ENCODE data around the gene EVX1.

Gene EVX1

GRCh38 chr7:27202018-27202861, 40.4 kb upstream of the EVX1 start:
- ATAC-seq (no peak), DNase-seq (no peak)
- H3K27ac Mint-ChIP-seq: no peak overlapping the region
- no peaks in the 10 kb centered on the region for H3K9me3 Mint-ChIP-seq
- H3K4me3 Mint-ChIP-seq: peak overlapping the region; percentile 47 to 73
- H3K27me3 Mint-ChIP-seq: peaks cover 99% of the 10 kb centered on the region
- H3K4me1 Mint-ChIP-seq: peaks cover 73% of the 10 kb centered on the region

GRCh38 chr7:27202862-27203134, 39.8 kb upstream of the EVX1 start:
- no peak for DNase-seq
- Mint-ChIP-seq H3K27ac (no peak overlapping the region), H3K9me3 (no peaks in the 10 kb centered on the region), H3K4me3 (no peak overlapping the region), H3K27me3 (peaks cover 99% of the 10 kb centered on the region), H3K4me1 (peaks cover 73% of the 10 kb centered on the region)
- no peak for ATAC-seq

DNA sequence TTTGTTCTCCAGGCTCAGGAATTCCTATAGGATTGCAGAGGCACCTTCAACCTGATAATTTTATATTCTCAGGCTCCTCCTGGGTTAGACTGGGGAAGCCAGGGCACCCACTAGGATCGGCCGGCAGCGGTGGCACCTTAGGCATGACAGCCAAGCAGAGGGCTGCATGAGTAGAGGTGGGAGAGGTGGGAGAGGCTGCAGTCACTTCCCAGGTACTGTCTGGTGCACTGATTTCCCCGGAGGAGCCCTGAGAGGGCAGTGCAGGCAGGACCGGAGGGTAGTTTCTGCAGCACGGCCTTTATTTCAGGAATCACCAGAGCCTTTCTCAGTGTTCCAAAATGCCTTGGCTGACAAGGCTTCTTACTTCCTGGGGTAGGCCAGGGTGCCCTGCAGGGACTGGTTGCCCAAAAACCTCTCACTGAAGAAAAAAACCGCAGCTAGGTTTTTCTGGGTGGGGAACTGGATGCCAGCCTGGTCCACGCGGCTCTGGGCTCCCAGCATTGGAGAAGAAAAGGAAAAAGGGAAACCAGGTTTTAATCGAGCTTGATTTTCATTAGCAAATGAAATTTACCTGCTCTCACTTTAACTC, 39.1 kb upstream of the EVX1 start:
- ATAC-seq: no peak
- Mint-ChIP-seq H3K27me3 (peaks cover 99% of the 10 kb centered on the region), H3K4me1 (peaks cover 68% of the 10 kb centered on the region), H3K4me3 (no peak overlapping the region), H3K9me3 (no peaks in the 10 kb centered on the region), H3K27ac (no peak overlapping the region)
- DNase-seq: no peak

DNA sequence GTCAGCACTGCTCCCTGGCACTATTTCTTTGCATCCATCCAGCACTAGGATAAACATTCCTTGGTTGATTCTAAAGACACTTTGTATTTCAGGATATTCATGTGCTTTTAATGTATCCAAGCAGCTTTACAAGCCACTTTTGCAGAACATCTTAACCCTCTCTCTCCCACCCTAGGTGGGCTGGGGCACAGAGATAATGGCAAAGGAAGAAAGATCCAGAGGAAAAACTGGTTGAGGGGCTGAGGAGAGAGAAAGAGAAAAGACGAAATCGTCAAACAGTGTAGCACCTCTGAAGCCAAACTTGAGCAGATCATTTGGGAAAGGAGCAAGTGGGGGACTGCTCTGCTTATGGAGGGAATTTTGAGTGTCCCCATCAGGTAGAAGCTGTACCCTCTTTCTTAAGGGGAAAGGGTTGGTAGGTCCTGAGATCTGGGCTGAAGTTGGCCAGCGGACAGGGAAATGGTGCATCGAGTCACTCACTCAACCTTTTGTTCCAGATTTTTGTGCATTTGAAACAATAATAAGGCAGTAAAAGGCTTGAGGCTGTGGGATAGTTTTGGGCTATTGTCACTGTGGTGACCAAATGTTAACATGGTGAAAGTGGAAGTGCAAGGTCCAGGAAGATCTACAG, 38.5 kb upstream of the EVX1 start:
- ATAC-seq (no peak), DNase-seq (no peak)
- Mint-ChIP-seq H3K4me1 (peaks cover 62% of the 10 kb centered on the region), H3K4me3 (no peak overlapping the region), H3K9me3 (no peaks in the 10 kb centered on the region), H3K27me3 (peaks cover 99% of the 10 kb centered on the region), H3K27ac (no peak overlapping the region)

DNA sequence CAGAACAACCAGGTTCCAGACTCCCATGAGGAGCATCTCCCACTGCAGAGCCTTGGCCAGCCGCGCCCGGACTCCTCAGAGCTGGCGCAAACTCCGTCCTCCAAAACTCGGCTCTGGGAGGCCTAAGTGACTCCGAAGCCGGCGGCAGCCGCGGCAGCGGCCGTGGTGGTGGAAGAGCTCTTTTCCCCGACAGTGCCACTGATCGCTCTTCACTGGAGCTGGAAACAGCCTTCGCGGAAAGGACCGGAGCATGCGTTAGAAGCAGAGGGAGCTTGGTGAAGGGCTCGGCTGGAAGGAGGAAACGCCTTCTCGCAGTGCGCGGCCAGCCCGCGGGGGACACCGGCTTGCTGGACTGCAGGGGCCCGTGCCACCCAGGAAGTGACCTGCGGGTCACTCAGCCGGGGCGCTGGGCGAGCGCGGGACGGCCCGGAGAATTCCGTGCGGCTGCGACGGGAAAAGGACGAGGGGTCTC, 37.7 kb upstream of the EVX1 start:
- DNase-seq: no peak
- Mint-ChIP-seq H3K4me1 (peaks cover 57% of the 10 kb centered on the region), H3K27me3 (peaks cover 100% of the 10 kb centered on the region), H3K4me3 (peak overlapping the region; percentile 6 to 53), H3K27ac (peak overlapping the region in 1 of 2 donors; percentile 81), H3K9me3 (no peaks in the 10 kb centered on the region)
- ATAC-seq: no peak

DNA sequence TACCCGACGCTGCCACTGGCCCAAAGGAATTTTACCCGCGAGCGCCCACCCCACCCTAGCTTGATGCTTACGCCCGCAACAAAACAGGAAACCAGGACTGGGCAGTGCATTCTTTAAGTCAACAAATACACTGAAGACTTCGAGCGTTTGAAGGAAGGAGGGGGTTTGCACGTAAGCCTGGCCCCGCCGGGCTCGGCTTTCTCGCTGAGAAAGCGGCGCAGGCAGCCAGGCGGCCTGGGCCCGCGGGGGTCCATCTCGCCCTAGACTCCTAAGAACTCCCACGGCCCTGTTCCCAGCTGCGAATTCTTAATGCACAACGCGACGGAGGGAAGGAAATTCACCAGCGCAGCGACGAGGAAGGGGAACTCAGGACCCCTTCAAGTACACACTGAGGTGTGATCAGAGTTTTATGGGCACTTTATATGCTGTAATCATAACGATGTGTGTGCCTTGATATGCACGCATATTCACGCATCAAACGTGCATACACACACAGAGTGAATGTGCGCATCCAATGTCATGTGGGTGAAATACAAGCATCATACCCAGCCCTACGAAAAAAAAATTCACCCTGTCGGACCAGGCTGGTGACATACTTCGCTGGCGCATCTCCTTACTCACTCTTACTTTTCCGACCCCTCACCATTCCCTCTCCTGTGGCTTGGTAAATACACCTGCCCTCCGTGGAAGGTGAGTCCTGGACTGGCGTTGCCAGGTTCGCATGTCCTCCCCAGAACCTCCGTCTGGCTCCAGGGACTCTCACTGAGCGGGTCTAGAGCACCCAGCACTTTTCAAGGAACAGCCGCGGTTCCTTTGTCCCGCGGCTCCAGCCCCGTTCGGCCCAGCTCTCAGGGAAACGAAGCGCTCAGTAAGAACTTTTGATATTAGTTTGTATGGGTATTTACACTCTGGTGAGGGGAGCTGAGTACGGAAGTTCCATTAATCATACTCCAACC, 37.0 kb upstream of the EVX1 start:
- peaks cover 100% of the 10 kb centered on the region for H3K27me3 Mint-ChIP-seq

GRCh38 chr7:27207348-27207985, 35.1 kb upstream of the EVX1 start:
- H3K9me3 Mint-ChIP-seq: no peaks in the 10 kb centered on the region
- H3K27ac Mint-ChIP-seq: no peak overlapping the region
- DNase-seq (no peak), ATAC-seq (no peak)
- peaks cover 100% of the 10 kb centered on the region for H3K27me3 Mint-ChIP-seq
- no peak overlapping the region for H3K4me3 Mint-ChIP-seq
- peaks cover 44% of the 10 kb centered on the region for H3K4me1 Mint-ChIP-seq

More for the DNA sequence above, 37.0 kb upstream of the EVX1 start:
- H3K4me1 Mint-ChIP-seq: peaks cover 56% of the 10 kb centered on the region
- peak overlapping the region; percentile 15 to 35 for H3K4me3 Mint-ChIP-seq
- no peaks in the 10 kb centered on the region for H3K9me3 Mint-ChIP-seq
- DNase-seq (no peak), ATAC-seq (no peak)
- peak overlapping the region in 1 of 2 donors; percentile 43 for H3K27ac Mint-ChIP-seq

DNA sequence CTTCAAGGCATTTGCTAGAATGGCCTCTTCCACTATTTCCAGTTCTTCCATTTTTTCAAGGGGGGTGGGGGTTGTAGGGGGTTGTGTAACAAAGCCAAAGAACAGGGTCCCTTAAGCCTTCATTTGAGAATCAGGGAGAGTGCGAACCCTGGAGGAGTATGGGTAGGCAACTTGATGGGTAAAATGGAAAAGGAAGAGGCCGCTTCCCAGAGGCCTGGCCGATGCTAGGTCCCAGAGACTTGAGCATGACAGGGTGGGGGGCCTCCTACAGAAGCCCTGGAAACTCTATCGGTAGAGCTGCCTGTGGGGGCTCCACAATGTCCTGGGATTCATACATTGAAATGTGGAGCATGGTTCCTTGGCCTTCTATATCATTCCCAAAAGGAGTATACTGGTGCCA, 33.6 kb upstream of the EVX1 start:
- H3K27me3 Mint-ChIP-seq: peaks cover 100% of the 10 kb centered on the region
- no peak overlapping the region for H3K4me3 Mint-ChIP-seq
- no peak for DNase-seq
- no peak overlapping the region for H3K27ac Mint-ChIP-seq
- no peaks in the 10 kb centered on the region for H3K9me3 Mint-ChIP-seq
- H3K4me1 Mint-ChIP-seq: peaks cover 44% of the 10 kb centered on the region
- no peak for ATAC-seq

DNA sequence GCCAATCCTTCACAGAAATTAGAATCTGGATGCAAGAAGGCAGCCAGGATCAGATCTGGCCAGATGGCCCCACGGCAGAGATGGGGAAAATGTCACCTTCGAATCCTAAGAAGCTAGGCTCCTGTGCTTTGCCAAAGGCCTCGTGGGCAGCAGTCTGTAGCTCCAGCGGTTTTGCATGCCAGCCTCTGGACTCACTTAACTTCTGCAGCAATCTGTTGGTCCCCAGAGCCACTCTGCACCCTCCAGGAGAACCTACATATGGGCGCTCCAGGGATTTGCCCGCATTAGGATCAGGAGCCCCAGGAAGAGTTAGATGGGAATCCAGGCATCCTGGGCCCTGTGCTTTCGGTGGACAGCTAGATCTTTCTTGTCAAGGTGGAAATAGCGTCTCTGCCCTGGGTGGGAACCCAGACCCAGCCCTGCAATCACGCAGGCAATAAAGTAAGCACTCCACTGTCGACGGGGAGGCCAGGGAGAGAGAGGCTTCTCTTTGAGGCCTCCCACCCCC, 32.6 kb upstream of the EVX1 start:
- Mint-ChIP-seq H3K27me3 (peaks cover 100% of the 10 kb centered on the region), H3K9me3 (no peaks in the 10 kb centered on the region), H3K4me3 (peak overlapping the region; percentile 13 to 45), H3K4me1 (peaks cover 40% of the 10 kb centered on the region), H3K27ac (no peak overlapping the region)
- DNase-seq (no peak), ATAC-seq (no peak)

GRCh38 chr7:27210441-27211083, 32.0 kb upstream of the EVX1 start:
- Mint-ChIP-seq H3K27ac (no peak overlapping the region), H3K27me3 (peaks cover 100% of the 10 kb centered on the region), H3K4me3 (peak overlapping the region; percentile 45 to 57), H3K9me3 (no peaks in the 10 kb centered on the region), H3K4me1 (peaks cover 34% of the 10 kb centered on the region)
- ATAC-seq: peak; percentile 56
- DNase-seq: peak in 1 of 2 donors; percentile 43

GRCh38 chr7:27211084-27211446, 31.5 kb upstream of the EVX1 start:
- Mint-ChIP-seq H3K4me3 (no peak overlapping the region), H3K27me3 (peaks cover 100% of the 10 kb centered on the region), H3K9me3 (no peaks in the 10 kb centered on the region), H3K4me1 (peaks cover 29% of the 10 kb centered on the region), H3K27ac (no peak overlapping the region)
- DNase-seq: no peak
- no peak for ATAC-seq

- Mint-ChIP-seq H3K27me3 (peaks cover 100% of the 10 kb centered on the region), H3K4me1 (peaks cover 28% of the 10 kb centered on the region), H3K4me3 (no peak overlapping the region), H3K27ac (no peak overlapping the region), H3K9me3 (no peaks in the 10 kb centered on the region)
- DNase-seq (no peak), ATAC-seq (no peak)
Observed at GRCh38 chr7:27211764-27212204, 30.8 kb upstream of the EVX1 start.

GRCh38 chr7:27212497-27213432, 29.8 kb upstream of the EVX1 start:
- Mint-ChIP-seq H3K9me3 (no peaks in the 10 kb centered on the region), H3K27ac (no peak overlapping the region), H3K27me3 (peaks cover 100% of the 10 kb centered on the region), H3K4me1 (peaks cover 28% of the 10 kb centered on the region), H3K4me3 (no peak overlapping the region)
- ATAC-seq: peak; percentile 26
- no peak for DNase-seq

Measured in stimulated activated naive CD8-positive, alpha-beta T cell treated with anti-CD3 and anti-CD28 coated beads, Interleukin-15, amount 100 ng/mL, for 72 hours (primary cell).